HTR-8/SVneo (cell line): ENCODE measurements around the gene LEAP2.
"Not testable (repeated sequence)": the region's sequence is repeated elsewhere in the genome, so short reads cannot be mapped to it uniquely, and the experiment has no call there.

Experiments used
- DNase-seq: peaks from one replicate; pipeline ENCODE4 v3.0.0; 2011; ENCODE audit warnings: low spot score, mixed read lengths; ENCODE audit not compliant: insufficient read length
- FAIRE-seq: peaks from 2 replicates; lab custom pipeline; 2011; peaks lifted over from hg19 to GRCh38; lab: Jason Lieb, UNC

The LEAP2 gene

GRCh38 chr5:132840313-132840712 is 33.2 kb upstream of the LEAP2 start:
- DNase-seq: no peak

GRCh38 chr5:132840896-132841295 is 32.6 kb upstream of the LEAP2 start:
- FAIRE-seq: no peak
- no peak for DNase-seq

More at GRCh38 chr5:132840313-132840712, 33.2 kb upstream of the LEAP2 start:
- FAIRE-seq: no peak

- no peak for DNase-seq
- FAIRE-seq: no peak
Measured at GRCh38 chr5:132841305-132841704, 32.2 kb upstream of the LEAP2 start.

GRCh38 chr5:132848270-132848669 is 25.2 kb upstream of the LEAP2 start:
- DNase-seq (no peak), FAIRE-seq (no peak)

GRCh38 chr5:132849347-132849746 is 24.1 kb upstream of the LEAP2 start:
- DNase-seq (no peak), FAIRE-seq (no peak)

GRCh38 chr5:132850066-132850465 is 23.4 kb upstream of the LEAP2 start:
- FAIRE-seq: no peak

GRCh38 chr5:132853323-132853722 is 20.1 kb upstream of the LEAP2 start:
- DNase-seq (no peak), FAIRE-seq (no peak)

More at GRCh38 chr5:132850066-132850465, 23.4 kb upstream of the LEAP2 start:
- no peak for DNase-seq

GRCh38 chr5:132853790-132854189 is 19.7 kb upstream of the LEAP2 start:
- no peak for FAIRE-seq
- DNase-seq: no peak

- FAIRE-seq: no peak
Measured at GRCh38 chr5:132854301-132854700, 19.2 kb upstream of the LEAP2 start.

GRCh38 chr5:132854992-132855391 is 18.5 kb upstream of the LEAP2 start:
- FAIRE-seq, DNase-seq: not testable (repeated sequence)

More at GRCh38 chr5:132854301-132854700, 19.2 kb upstream of the LEAP2 start:
- no peak for DNase-seq

- FAIRE-seq (no peak), DNase-seq (no peak)
Measured at GRCh38 chr5:132856011-132856410, 17.5 kb upstream of the LEAP2 start.

- DNase-seq (no peak), FAIRE-seq (no peak)
Measured at GRCh38 chr5:132859889-132860437, 13.5 kb upstream of the LEAP2 start.

GRCh38 chr5:132860742-132861141 is 12.7 kb upstream of the LEAP2 start:
- FAIRE-seq: no peak
- DNase-seq: no peak

GRCh38 chr5:132865668-132866341 is 7.7 kb upstream of the LEAP2 start:
- FAIRE-seq (no peak), DNase-seq (no peak)

- peak; percentile 98 for DNase-seq
- peak; percentile 96 for FAIRE-seq
Measured at GRCh38 chr5:132866342-132867045, 7.0 kb upstream of the LEAP2 start, which contains the start of the genes GDF9 and UQCRQ. TSS of gene GDF9 (minus strand) at chr5:132866469. CDS start at chr5:132864533, 1,936 bp downstream. TSS of gene UQCRQ (plus strand) at chr5:132866642. CDS start at chr5:132866882, 240 bp downstream.

- FAIRE-seq (no peak), DNase-seq (no peak)
Measured at GRCh38 chr5:132867046-132867451, 6.4 kb upstream of the LEAP2 start.

- DNase-seq (no peak), FAIRE-seq (no peak)
Measured at GRCh38 chr5:132868754-132869153, 4.7 kb upstream of the LEAP2 start.

- DNase-seq (no peak), FAIRE-seq (no peak)
Measured at GRCh38 chr5:132870801-132871200, 2.7 kb upstream of the LEAP2 start.

- DNase-seq (no peak), FAIRE-seq (no peak)
Measured at GRCh38 chr5:132871459-132872284, 1.8 kb upstream of the LEAP2 start.

- DNase-seq: no peak
Measured at GRCh38 chr5:132872788-132873118, 715 bp upstream of the LEAP2 start.

GRCh38 chr5:132873930-132874271 is 433 bp downstream of the LEAP2 start:
- FAIRE-seq (no peak), DNase-seq (no peak)

More at GRCh38 chr5:132872788-132873118, 715 bp upstream of the LEAP2 start:
- FAIRE-seq: no peak
